ENCODE measurements around the gene CDH26. TPM values are rescaled to one million over a fixed set of nuclear protein-coding genes. Genes with fewer than 3 reads are reported as not detected.

CDH26 gene
- total RNA-seq, 2 experiments from 2014 or later, result 0.75 to 1.1 TPM

GRCh38 chr20:59999502-59999901, 41.3 kb downstream of the CDH26 start:
- peaks cover 8% of the 10 kb centered on the region for H3K36me3 Mint-ChIP-seq (ENCODE audit: low read depth)
- H3K9me3 Mint-ChIP-seq, result no peaks in the 10 kb centered on the region
- POLR2A ChIA-PET, result no interaction called here
- peaks cover 0 to 3% of the 10 kb centered on the region in 2 experiments for H3K9me3 ChIP-seq (ENCODE audit: control insufficient read depth in 1 of 2, insufficient read depth in 1 of 2, low read length in 2 of 2)
- intact Hi-C loops (cut with DNase I, micrococcal nuclease), result no loop called here
- H3K36me3 ChIP-seq (ENCODE audit: insufficient read depth, low read length), result no peaks in the 10 kb centered on the region
- H3K4me3 ChIP-seq (ENCODE audit: low read length), result no peak overlapping the region
- no peak for TF ChIP-seq CTCF (IDR thresholded peaks at IDR 0.05)
- ATAC-seq (ENCODE audit: poor library complexity) (no peak), DNase-seq (no peak)
- no peaks in the 10 kb centered on the region for H3K4me1 ChIP-seq (ENCODE audit: insufficient read depth, low read length)
- no peak overlapping the region for H3K27ac ChIP-seq (ENCODE audit: low read depth in 1 of 2, low read length in 2 of 2)
- CTCF ChIA-PET, result no interaction called here
- no peak overlapping the region for H3K27ac Mint-ChIP-seq
- H3K4me1 Mint-ChIP-seq (ENCODE audit: low read depth), result no peaks in the 10 kb centered on the region
- peaks cover 0 to 5% of the 10 kb centered on the region in 2 experiments for H3K27me3 ChIP-seq (ENCODE audit: control insufficient read depth in 1 of 2, insufficient read depth in 2 of 2, low read length in 2 of 2)
- H3K4me3 Mint-ChIP-seq, result no peak overlapping the region
- peaks cover 6% of the 10 kb centered on the region for H3K27me3 Mint-ChIP-seq

- Mint-ChIP-seq H3K36me3 (ENCODE audit: low read depth) (peaks cover 8% of the 10 kb centered on the region), H3K9me3 (no peaks in the 10 kb centered on the region), H3K4me3 (no peak overlapping the region), H3K4me1 (ENCODE audit: low read depth) (no peaks in the 10 kb centered on the region), H3K27ac (no peak overlapping the region), H3K27me3 (peaks cover under 1% of the 10 kb centered on the region)
- H3K4me1 ChIP-seq (ENCODE audit: insufficient read depth, low read length), result no peaks in the 10 kb centered on the region
- H3K4me3 ChIP-seq (ENCODE audit: low read length), result no peak overlapping the region
- intact Hi-C loops (cut with DNase I, micrococcal nuclease), result no loop called here
- CTCF ChIA-PET, result no interaction called here
- H3K9me3 ChIP-seq (ENCODE audit: control insufficient read depth in 1 of 2, insufficient read depth in 1 of 2, low read length in 2 of 2), result peaks cover 0 to 3% of the 10 kb centered on the region in 2 experiments
- DNase-seq, result no peak
- H3K27ac ChIP-seq (ENCODE audit: low read depth in 1 of 2, low read length in 2 of 2), result no peak overlapping the region
- POLR2A ChIA-PET, result no interaction called here
- no peak for ATAC-seq (ENCODE audit: poor library complexity)
- H3K27me3 ChIP-seq (ENCODE audit: control insufficient read depth in 1 of 2, insufficient read depth in 2 of 2, low read length in 2 of 2), result no peaks in the 10 kb centered on the region
- H3K36me3 ChIP-seq (ENCODE audit: insufficient read depth, low read length), result no peaks in the 10 kb centered on the region
- TF ChIP-seq CTCF (IDR thresholded peaks at IDR 0.05), result no peak
Observed at GRCh38 chr20:60000271-60001042, 42.2 kb downstream of the CDH26 start.

GRCh38 chr20:60001108-60001507, 42.9 kb downstream of the CDH26 start:
- POLR2A ChIA-PET, result no interaction called here
- Mint-ChIP-seq H3K9me3 (no peaks in the 10 kb centered on the region), H3K27ac (no peak overlapping the region), H3K4me3 (no peak overlapping the region), H3K36me3 (ENCODE audit: low read depth) (peaks cover 8% of the 10 kb centered on the region), H3K4me1 (ENCODE audit: low read depth) (no peaks in the 10 kb centered on the region), H3K27me3 (no peaks in the 10 kb centered on the region)
- no peak for DNase-seq
- Histone ChIP-seq H3K4me3 (ENCODE audit: low read length) (no peak overlapping the region), H3K4me1 (ENCODE audit: insufficient read depth, low read length) (no peaks in the 10 kb centered on the region), H3K9me3 (ENCODE audit: control insufficient read depth in 1 of 2, insufficient read depth in 1 of 2, low read length in 2 of 2) (no peaks in the 10 kb centered on the region), H3K27me3 (ENCODE audit: control insufficient read depth in 1 of 2, insufficient read depth in 2 of 2, low read length in 2 of 2) (no peaks in the 10 kb centered on the region), H3K36me3 (ENCODE audit: insufficient read depth, low read length) (no peaks in the 10 kb centered on the region), H3K27ac (ENCODE audit: low read depth in 1 of 2, low read length in 2 of 2) (no peak overlapping the region)
- CTCF ChIA-PET, result no interaction called here
- intact Hi-C loops (cut with DNase I, micrococcal nuclease), result no loop called here
- no peak for TF ChIP-seq CTCF (IDR thresholded peaks at IDR 0.05)
- ATAC-seq (ENCODE audit: poor library complexity), result no peak
